Fibroblast of lung (primary cell): ENCODE results near the gene FRMD6. TPM values are rescaled to one million over a fixed set of nuclear protein-coding genes. Genes with fewer than 3 reads are reported as not detected.

Experiments
- DNase-seq, 2 donors: peaks; one replicate each; pipeline versions ENCODE4 v3.0.0 to v3.0.0-alpha.2; 2010; ENCODE audit warnings: low read depth in 2 of 2
- H2AFZ ChIP-seq: 2 replicates; pipeline ENCODE4 v1.5.1; 2012; ENCODE audit warnings: low read length, control low read depth, inconsistent platforms
- H3K27ac ChIP-seq: 2 replicates; pipeline ENCODE4 v1.5.1; 2011; ENCODE audit warnings: low read length, control low read depth; ENCODE audit not compliant: insufficient read depth
- H3K27me3 ChIP-seq: 2 replicates; pipeline ENCODE4 v1.5.1; 2011; ENCODE audit warnings: mild to moderate bottlenecking, low read length; ENCODE audit not compliant: control insufficient read depth, insufficient read depth
- H3K36me3 ChIP-seq: 2 replicates; pipeline ENCODE4 v1.5.1; 2011; ENCODE audit warnings: low read length; ENCODE audit not compliant: control insufficient read depth, insufficient read depth
- H3K4me1 ChIP-seq: 2 replicates; pipeline ENCODE4 v1.5.1; 2011; ENCODE audit warnings: low read length; ENCODE audit not compliant: control insufficient read depth, insufficient read depth; ENCODE audit errors: extremely low read depth
- H3K4me2 ChIP-seq: 2 replicates; pipeline ENCODE4 v1.5.1; 2011; ENCODE audit warnings: low read length, control low read depth; ENCODE audit not compliant: insufficient read depth; ENCODE audit errors: extremely low read depth
- H3K4me3 ChIP-seq, 4 experiments: fragments of 200-600 bp in 1 of 4; sonication (generic) in 1 of 4; replicated peaks in 1 of 4; 2 replicates each; pipeline ENCODE4 v1.5.1; 2011 to 2016; ENCODE audit warnings: low read length in 4 of 4, low read depth in 3 of 4, mild to moderate bottlenecking in 3 of 4, control low read depth in 2 of 4, inconsistent platforms in 1 of 4, mixed read lengths in 1 of 4; ENCODE audit not compliant: insufficient read depth in 1 of 4; ENCODE audit errors: control extremely low read depth in 1 of 4
- H3K79me2 ChIP-seq: 2 replicates; pipeline ENCODE4 v1.5.1; 2012; ENCODE audit warnings: mild to moderate bottlenecking, low read length, inconsistent platforms; ENCODE audit not compliant: control insufficient read depth, insufficient read depth
- H3K9ac ChIP-seq: 2 replicates; pipeline ENCODE4 v1.5.1; 2011; ENCODE audit warnings: mild to moderate bottlenecking, low read length, control low read depth; ENCODE audit not compliant: insufficient read depth
- H3K9me3 ChIP-seq: 2 replicates; pipeline ENCODE4 v1.5.1; 2012; ENCODE audit warnings: low read depth, low read length; ENCODE audit not compliant: control insufficient read depth, insufficient read depth
- H4K20me1 ChIP-seq: 2 replicates; pipeline ENCODE4 v1.5.1; 2011; ENCODE audit warnings: low read length; ENCODE audit not compliant: control insufficient read depth, insufficient read depth; ENCODE audit errors: extremely low read depth
- EZH2 ChIP-seq: IDR thresholded peaks from 2 replicates; pipeline ENCODE4 v1.5.1; 2012; ENCODE audit warnings: low read length, control low read depth, mild to moderate bottlenecking; ENCODE audit errors: missing control alignments
- polyA plus RNA-seq, 2 donors: library from polyadenylated mRNA; depleted of rRNA in 1 of 2; stranded (reverse) in 1 of 2; unstranded in 1 of 2; fragments of >200 nt; gene quantifications; 2 replicates each; pipeline ENCODE4 v1.2.1, GENCODE V29; 2011 to 2012; ENCODE audit warnings: missing spikeins in 1 of 2
- total RNA-seq: library from RNA; depleted of rRNA; stranded (reverse); fragments of >200 nt; gene quantifications from 2 replicates; pipeline ENCODE4 v1.2.1, GENCODE V29; 2014
- TF ChIP-seq, protein P1 (sequence below), 2 donors: IDR thresholded peaks in 1 of 2; conservative IDR thresholded peaks in 1 of 2; 1 replicate in 1 of 2; 2 replicates in 1 of 2; pipeline ENCODE4 v1.5.1; 2011 to 2012; ENCODE audit warnings: low read length in 2 of 2, control low read depth in 1 of 2, inconsistent platforms in 1 of 2, low read depth in 1 of 2, mild to moderate bottlenecking in 1 of 2

FRMD6 gene
- total and polyA plus RNA-seq, 2 donors (not counting 1 experiment from before 2014, with no cell fraction given) = 200 to 222 TPM

DNA sequence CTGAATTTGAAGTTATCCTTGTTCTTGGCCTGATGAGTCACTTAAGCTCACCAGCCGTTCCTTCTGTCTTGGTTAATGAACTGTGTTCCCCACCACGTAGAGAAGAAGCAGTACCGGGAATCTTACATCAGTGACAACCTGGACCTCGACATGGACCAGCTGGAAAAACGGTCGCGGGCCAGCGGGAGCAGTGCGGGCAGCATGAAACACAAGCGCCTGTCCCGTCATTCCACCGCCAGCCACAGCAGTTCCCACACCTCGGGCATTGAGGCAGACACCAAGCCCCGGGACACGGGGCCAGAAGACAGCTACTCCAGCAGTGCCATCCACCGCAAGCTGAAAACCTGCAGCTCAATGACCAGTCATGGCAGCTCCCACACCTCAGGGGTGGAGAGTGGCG is 68.2 kb downstream of the FRMD6 start:
- no peaks in the 10 kb centered on the region for H3K9me3 ChIP-seq

GRCh38 chr14:51723990-51724389 is 72.3 kb downstream of the FRMD6 start:
- H3K9ac ChIP-seq = no peak overlapping the region

More for the DNA sequence above, 68.2 kb downstream of the FRMD6 start:
- H3K4me2 ChIP-seq = no peak overlapping the region
- H3K27ac ChIP-seq = no peak overlapping the region
- H3K4me3 ChIP-seq = no peak overlapping the region
- no peak for TF ChIP-seq EZH2
- TF ChIP-seq, protein P1, sequence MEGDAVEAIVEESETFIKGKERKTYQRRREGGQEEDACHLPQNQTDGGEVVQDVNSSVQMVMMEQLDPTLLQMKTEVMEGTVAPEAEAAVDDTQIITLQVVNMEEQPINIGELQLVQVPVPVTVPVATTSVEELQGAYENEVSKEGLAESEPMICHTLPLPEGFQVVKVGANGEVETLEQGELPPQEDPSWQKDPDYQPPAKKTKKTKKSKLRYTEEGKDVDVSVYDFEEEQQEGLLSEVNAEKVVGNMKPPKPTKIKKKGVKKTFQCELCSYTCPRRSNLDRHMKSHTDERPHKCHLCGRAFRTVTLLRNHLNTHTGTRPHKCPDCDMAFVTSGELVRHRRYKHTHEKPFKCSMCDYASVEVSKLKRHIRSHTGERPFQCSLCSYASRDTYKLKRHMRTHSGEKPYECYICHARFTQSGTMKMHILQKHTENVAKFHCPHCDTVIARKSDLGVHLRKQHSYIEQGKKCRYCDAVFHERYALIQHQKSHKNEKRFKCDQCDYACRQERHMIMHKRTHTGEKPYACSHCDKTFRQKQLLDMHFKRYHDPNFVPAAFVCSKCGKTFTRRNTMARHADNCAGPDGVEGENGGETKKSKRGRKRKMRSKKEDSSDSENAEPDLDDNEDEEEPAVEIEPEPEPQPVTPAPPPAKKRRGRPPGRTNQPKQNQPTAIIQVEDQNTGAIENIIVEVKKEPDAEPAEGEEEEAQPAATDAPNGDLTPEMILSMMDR (conservative IDR thresholded peaks at IDR 0.05 in 1 of 2, IDR thresholded peaks at IDR 0.05 in 1 of 2; ENCODE audit: low read depth in 1 of 2, low read length in 2 of 2) = no peak
- no peaks in the 10 kb centered on the region for H3K27me3 ChIP-seq
- H3K4me1 ChIP-seq = peaks cover 2% of the 10 kb centered on the region
- DNase-seq = no peak
- no peak overlapping the region for H3K9ac ChIP-seq
- H3K36me3 ChIP-seq = peaks cover 33% of the 10 kb centered on the region
- no peak overlapping the region for H2AFZ ChIP-seq
- peaks cover 14% of the 10 kb centered on the region for H3K79me2 ChIP-seq
- H4K20me1 ChIP-seq = no peaks in the 10 kb centered on the region

DNA sequence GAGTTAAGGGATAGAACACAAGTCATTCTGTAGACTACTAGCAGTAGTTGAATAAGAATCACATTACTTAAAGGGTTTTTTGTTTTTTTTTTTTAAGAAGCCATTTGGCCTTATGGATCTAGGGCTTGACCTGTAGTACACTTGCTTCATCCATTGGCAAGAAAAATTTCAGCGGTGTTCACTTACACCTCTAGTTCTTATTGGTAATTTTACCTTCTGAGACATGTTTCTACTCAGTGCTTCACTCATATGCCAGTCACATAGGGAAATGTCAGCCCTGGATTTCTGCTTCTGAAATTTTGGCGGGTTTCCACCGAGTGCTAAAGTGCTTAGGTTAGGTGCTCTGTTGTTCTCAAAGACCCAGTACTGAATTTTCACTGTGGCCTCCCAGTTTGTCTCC is 72.9 kb downstream of the FRMD6 start:
- Histone ChIP-seq H3K4me1 (no peaks in the 10 kb centered on the region), H3K4me2 (no peak overlapping the region), H3K9me3 (no peaks in the 10 kb centered on the region), H3K27me3 (no peaks in the 10 kb centered on the region), H3K9ac (no peak overlapping the region), H3K4me3 (no peak overlapping the region), H2AFZ (no peak overlapping the region), H4K20me1 (no peaks in the 10 kb centered on the region), H3K36me3 (peaks cover 24% of the 10 kb centered on the region), H3K79me2 (peaks cover 7% of the 10 kb centered on the region), H3K27ac (no peak overlapping the region)
- no peak for DNase-seq
- TF ChIP-seq, protein P1 (conservative IDR thresholded peaks at IDR 0.05 in 1 of 2, IDR thresholded peaks at IDR 0.05 in 1 of 2; ENCODE audit: low read depth in 1 of 2, low read length in 2 of 2) = no peak
- TF ChIP-seq EZH2 = no peak

More at GRCh38 chr14:51723990-51724389, 72.3 kb downstream of the FRMD6 start:
- Histone ChIP-seq H4K20me1 (no peaks in the 10 kb centered on the region), H2AFZ (no peak overlapping the region), H3K36me3 (peaks cover 25% of the 10 kb centered on the region), H3K79me2 (peaks cover 8% of the 10 kb centered on the region), H3K4me1 (no peaks in the 10 kb centered on the region), H3K27ac (no peak overlapping the region), H3K4me2 (no peak overlapping the region), H3K4me3 (no peak overlapping the region), H3K9me3 (no peaks in the 10 kb centered on the region), H3K27me3 (no peaks in the 10 kb centered on the region)
- no peak for TF ChIP-seq EZH2
- DNase-seq = no peak
